ENCODE data around the gene LSM14A.
A peak's percentile ranks its signal among the peaks of the same experiment; 100 is the strongest.
"Not testable (repeated sequence)": the region's sequence is repeated elsewhere in the genome, so short reads cannot be mapped to it uniquely, and the experiment has no call there.

Gene LSM14A

GRCh38 chr19:34159541-34159940 lies 12.8 kb upstream of the LSM14A start:
- DNase-seq, result not testable (repeated sequence)

DNA sequence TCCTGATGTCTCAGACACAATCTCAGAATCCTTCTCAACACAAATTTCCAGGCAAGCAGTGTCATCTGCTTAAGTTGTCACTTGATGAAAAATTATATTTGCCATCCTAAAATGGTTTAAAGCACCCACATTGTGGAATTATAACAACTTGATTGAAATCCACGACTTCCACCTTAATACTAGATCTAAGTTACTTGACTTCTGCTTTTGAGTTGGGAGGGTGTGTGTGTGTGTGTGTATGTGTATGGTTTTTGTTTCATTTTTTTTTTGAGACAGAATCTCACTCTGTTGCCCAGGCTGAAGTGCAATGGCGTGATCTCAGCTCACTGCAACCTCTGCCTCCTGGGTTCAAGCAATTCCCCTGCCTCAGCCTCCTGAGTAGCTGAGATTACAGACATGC lies 10.4 kb upstream of the LSM14A start:
- DNase-seq, result not testable (repeated sequence)

DNA sequence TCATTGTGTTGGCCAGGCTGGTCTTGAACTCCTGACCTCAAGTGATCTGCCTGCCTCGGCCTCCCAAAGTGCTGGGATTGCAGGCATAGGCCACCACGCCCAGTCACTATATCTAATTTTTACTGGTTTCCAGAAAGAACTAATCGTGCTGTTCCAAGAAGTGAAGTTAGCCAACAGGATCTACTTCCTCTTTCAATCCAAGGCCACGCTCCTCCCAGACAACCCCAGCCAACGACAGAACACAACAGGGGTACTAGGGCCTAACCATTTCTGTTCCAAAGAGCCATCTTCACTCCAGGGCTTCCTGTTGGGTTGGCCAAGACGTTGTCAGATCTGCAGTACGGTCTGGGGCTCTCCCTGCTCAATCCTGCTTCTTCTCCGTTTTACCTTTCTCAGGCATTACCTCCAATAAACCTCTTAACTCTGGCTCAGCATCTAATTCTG lies 7.0 kb upstream of the LSM14A start:
- DNase-seq, result no peak

DNA sequence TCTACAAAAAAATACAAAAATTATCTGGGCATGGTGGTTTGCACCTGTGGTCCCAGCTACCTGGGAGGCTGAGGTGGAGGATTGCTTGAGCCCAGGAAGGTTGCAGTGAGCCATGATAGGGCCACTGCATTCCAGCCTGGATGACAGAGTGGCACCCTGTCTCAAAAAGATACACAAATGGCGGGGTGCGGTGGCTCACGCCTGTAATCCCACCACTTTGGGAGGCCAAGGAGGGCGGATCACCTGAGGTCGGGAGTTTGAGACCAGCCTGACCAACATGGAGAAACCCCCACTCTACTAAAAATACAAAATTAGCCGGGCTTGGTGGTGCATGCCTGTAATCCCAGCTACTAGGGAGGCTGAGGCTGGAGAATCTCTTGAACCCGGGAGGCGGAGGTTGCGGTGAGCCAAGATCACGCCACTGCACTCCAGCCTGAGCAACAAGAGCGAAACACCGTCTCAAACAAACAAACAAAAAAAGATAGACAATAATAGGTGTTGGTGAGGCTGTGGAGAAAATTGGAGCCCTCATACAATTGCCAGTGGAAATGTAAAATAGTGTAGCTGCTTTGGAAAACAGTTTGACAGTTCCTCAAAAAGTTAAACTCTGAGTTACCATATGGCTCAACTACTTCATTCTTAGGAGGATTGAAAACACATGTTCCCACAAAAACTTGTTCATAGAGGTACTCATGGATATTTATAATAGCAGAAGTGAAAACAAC lies 2.7 kb upstream of the LSM14A start:
- not testable (repeated sequence) for DNase-seq

DNA sequence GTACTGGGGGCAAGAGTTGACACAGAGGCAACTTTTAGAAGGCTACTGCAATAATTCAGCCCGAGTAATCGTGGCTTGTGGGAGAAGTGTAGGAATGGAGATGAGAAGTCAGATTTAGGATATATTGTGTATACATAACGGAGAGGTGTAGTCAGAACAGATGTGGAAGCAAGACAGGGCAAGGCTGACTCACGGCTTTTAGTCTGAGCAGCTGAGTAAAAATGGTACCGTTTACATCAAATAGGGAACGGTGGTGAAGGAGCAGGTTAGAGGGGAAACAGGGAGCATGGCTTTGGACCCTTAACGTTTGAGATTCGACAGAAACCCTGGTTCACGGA lies 796 bp upstream of the LSM14A start:
- peak; percentile 74 for DNase-seq

- DNase-seq, result no peak
Observed at GRCh38 chr19:34172661-34173192, 423 bp downstream of the LSM14A start.

- DNase-seq, result peak; percentile 39
Observed at GRCh38 chr19:34173193-34173956, 1.1 kb downstream of the LSM14A start.

- DNase-seq, result not testable (repeated sequence)
Observed at GRCh38 chr19:34175173-34175572, 2.9 kb downstream of the LSM14A start.

DNA sequence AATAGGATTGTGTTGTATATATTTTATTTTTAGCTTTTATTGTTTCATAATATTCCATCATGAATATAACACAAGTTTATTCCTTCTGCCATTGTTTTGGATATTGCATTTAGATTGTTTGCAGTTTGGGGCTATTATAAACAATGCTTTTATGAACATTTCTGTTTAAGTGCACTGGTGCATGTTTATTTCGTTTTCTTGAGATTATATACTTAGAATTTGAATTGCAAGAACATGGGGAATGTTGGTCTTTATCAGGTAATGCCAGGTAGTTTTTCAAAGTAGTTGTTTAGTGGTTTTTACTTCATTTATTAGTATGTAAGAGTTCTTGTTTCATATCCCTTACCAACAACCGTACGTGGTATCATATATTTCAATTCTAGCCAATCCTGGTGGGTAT lies 4.3 kb downstream of the LSM14A start:
- no peak for DNase-seq

- DNase-seq, result no peak
Observed at GRCh38 chr19:34178274-34178610, 5.9 kb downstream of the LSM14A start.

DNA sequence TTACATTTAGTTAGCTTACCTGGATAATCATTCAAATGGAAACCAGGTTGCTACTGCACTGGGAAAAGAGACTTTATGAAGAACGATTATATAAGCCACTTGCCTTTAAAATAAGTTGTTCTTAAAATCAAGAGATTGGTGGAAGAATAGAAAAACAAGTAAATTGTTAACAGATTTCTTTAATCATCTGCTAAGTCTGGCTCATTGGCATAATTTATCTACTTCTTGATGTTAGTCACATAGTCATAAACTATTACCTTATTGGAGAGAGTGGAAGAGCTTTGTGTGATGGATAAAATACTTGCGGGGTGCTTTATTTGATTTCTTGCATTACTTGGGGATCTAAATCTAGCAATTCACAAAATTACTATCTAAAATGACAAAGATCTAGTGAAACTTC lies 6.8 kb downstream of the LSM14A start:
- no peak for DNase-seq

DNA sequence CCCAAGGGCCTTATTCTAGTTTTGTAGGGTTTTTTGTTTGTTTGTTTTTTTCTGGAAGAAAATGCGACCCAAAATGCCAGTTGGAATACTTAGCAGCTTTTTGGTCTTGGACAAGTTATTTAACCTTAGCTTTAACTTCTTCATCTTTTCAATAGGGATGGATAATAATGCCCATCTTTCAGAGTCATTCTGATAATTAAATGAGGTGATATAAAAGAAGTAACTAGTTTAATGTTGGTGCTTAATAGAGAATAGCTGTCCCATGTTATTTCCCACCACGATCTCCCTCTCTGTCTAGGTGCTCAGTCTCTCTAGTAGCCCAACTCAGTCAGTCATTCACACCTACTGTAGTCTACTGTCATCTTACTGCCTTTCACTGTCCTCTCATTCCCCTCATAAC lies 8.0 kb downstream of the LSM14A start:
- DNase-seq, result no peak

DNA sequence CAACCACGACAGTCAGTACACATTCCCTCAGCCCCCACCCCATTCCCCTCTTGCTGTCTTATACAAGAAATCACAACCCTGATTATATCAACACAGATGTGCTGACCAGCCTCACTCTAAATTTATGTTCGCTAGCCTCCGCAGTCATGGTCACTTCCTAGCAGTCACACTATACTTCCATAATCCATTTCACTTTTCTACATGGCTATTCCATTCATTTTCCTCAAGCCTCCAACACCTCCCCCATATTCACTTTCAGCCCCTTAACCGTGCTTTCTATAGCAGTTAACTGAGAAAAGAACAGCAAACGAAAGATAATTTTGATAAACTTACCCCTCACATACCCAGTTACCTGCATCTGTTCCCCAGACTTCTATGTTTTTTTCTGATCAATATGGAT lies 8.4 kb downstream of the LSM14A start:
- DNase-seq, result no peak

- no peak for DNase-seq
Observed at GRCh38 chr19:34181111-34181864, 9.0 kb downstream of the LSM14A start.

GRCh38 chr19:34182125-34182524 lies 9.8 kb downstream of the LSM14A start:
- no peak for DNase-seq

GRCh38 chr19:34184880-34185491 lies 12.7 kb downstream of the LSM14A start:
- no peak for DNase-seq

GRCh38 chr19:34186205-34186604 lies 13.9 kb downstream of the LSM14A start:
- DNase-seq, result no peak

- no peak for DNase-seq
Observed at GRCh38 chr19:34187011-34187410, 14.7 kb downstream of the LSM14A start.

GRCh38 chr19:34188408-34188807 lies 16.1 kb downstream of the LSM14A start:
- no peak for DNase-seq

DNA sequence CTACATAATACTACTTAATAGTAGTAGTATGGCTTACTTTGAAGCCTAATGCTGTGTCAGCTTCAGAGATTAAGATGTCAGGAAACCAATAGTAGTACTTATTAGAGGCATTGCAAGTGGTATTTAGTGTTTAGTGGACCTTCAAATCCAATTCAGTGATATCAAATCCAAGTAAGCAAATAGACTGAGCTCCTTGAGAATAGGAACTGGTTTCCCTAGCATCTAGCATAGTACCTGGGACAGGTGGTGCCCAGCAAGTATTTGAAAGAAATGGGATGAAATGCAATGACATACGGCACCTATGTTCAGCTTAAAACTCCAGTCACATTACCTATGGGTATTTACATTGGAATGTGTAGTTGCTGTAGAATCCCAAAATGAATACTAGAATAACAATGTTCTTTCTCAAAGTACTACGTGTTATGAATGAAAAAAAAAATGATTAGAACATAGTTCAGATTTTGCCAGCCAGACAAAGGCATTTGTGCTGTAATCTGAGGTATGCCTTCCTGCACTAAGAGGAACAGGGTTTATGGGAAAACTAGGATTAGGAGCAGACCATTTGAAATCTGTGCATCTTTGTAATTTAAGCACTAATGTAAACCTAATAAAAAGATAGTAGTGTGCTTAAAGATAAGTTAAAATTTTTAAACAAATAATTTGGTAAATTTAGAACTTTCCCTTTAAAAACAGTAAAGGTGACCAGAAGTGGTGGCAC lies 17.1 kb downstream of the LSM14A start:
- no peak for DNase-seq

DNA sequence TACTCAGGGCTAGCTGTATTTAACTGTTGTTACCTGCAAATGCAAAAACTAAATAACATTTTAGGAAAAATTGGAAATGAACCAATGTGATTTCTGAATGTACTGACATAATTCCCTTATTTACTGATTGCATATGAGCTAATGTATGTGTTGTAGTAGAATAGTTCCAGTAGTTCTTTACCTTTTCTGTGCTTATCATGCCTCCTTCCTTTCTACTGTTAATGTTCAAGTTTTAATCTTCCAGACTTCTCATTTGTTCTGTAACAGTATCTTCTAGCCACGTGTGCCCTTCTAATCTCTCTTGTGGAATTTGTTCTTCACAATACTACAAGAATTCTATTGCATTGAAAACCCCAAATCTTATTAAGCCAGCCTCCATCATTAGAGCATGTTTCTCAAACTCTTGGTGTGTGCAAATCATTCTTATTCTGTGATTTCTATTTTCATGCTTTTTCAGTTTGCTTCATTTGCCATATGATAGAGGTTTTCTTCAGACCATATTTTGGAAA lies 17.7 kb downstream of the LSM14A start:
- DNase-seq, result no peak

- DNase-seq, result no peak
Observed at GRCh38 chr19:34191355-34191962, 19.2 kb downstream of the LSM14A start.
